ENCODE results near the gene ATP23.

Gene ATP23, protein sequence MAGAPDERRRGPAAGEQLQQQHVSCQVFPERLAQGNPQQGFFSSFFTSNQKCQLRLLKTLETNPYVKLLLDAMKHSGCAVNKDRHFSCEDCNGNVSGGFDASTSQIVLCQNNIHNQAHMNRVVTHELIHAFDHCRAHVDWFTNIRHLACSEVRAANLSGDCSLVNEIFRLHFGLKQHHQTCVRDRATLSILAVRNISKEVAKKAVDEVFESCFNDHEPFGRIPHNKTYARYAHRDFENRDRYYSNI

DNA sequence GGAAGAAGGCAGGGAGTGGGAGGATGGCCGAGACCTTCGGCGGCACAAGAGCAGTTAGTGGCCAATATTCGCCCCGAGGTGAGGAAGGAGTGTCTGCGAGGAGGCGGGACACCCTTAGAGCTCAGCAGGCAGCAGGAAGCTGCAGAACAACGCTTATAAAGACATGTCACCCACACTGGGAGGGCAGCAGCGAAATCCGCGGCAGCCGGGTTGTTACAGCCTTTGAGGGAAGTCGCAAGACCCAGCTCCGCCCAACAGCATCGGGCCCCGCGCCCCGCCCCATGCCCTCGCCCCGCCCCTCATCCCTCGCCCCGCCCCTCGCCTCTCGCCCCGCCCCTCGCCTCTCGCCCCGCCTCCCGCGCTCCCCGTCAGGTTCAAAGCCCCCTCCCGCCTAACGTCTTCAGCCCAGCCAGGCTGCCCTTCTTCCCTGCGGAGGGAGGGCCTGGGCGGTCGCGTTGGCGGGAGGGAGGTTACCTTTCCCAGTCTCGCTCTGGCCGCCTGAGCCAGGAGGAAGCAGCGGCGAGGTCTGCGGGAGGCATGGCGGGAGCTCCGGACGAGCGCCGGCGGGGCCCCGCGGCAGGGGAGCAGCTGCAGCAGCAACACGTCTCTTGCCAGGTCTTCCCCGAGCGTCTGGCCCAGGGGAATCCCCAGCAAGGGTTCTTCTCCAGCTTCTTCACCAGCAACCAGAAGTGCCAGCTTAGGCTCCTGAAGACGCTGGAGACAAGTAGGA, at the start of gene ATP23:
Gene ATP23 (plus strand): TSS at position 403 of the 730 bp plus-strand sequence. CDS start 135 bp downstream, at position 538.
- Histone ChIP-seq H3K9me3 (ENCODE audit: low read length) (no peaks in the 10 kb centered on the region), H3K79me2 (ENCODE audit: insufficient read depth, low read length) (no peaks in the 10 kb centered on the region), H3K9me2 (ENCODE audit: low read depth, low read length) (no peaks in the 10 kb centered on the region), H3K4me2 (ENCODE audit: low read length) (peak within 1 kb of the TSS; percentile 90), H3F3A (ENCODE audit: insufficient read depth, low read length) (no peaks in the 10 kb centered on the region), H3K27ac (ENCODE audit: low read depth, low read length, poor library complexity, severe bottlenecking) (peak within 1 kb of the TSS; percentile 87), H4K20me1 (ENCODE audit: insufficient read depth, low read length) (no peaks in the 10 kb centered on the region), H2AFZ (ENCODE audit: low read length) (no peak within 1 kb of the TSS), H3K27me3 (ENCODE audit: insufficient read depth, low read length) (no peaks in the 10 kb centered on the region), H3K4me1 (ENCODE audit: insufficient read depth, low read length, severe bottlenecking) (peaks cover 40% of the 10 kb centered on the region), H3K4me3 (ENCODE audit: low read depth, low read length, poor library complexity, severe bottlenecking) (peak within 1 kb of the TSS; percentile 83), H3K36me3 (ENCODE audit: insufficient read depth, low read length) (no peaks in the 10 kb centered on the region; the same call in 1 of the 2 replicates), H3K9ac (ENCODE audit: low read length) (peak within 1 kb of the TSS; percentile 81)
- no peak for TF ChIP-seq EZH2 (IDR thresholded peaks at IDR 0.05; ENCODE audit: borderline replicate concordance, low read length)
- TF ChIP-seq, protein P1, sequence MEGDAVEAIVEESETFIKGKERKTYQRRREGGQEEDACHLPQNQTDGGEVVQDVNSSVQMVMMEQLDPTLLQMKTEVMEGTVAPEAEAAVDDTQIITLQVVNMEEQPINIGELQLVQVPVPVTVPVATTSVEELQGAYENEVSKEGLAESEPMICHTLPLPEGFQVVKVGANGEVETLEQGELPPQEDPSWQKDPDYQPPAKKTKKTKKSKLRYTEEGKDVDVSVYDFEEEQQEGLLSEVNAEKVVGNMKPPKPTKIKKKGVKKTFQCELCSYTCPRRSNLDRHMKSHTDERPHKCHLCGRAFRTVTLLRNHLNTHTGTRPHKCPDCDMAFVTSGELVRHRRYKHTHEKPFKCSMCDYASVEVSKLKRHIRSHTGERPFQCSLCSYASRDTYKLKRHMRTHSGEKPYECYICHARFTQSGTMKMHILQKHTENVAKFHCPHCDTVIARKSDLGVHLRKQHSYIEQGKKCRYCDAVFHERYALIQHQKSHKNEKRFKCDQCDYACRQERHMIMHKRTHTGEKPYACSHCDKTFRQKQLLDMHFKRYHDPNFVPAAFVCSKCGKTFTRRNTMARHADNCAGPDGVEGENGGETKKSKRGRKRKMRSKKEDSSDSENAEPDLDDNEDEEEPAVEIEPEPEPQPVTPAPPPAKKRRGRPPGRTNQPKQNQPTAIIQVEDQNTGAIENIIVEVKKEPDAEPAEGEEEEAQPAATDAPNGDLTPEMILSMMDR (IDR thresholded peaks at IDR 0.05; ENCODE audit: low read length) = no peak

GRCh38 chr12:57892232-57892972, 49.0 kb upstream of the ATP23 start:
- Histone ChIP-seq H3K9ac (ENCODE audit: low read length) (no peak overlapping the region), H3F3A (ENCODE audit: insufficient read depth, low read length) (no peaks in the 10 kb centered on the region), H3K36me3 (ENCODE audit: insufficient read depth, low read length) (no peaks in the 10 kb centered on the region), H3K27me3 (ENCODE audit: insufficient read depth, low read length) (peaks cover 14% of the 10 kb centered on the region; the same call in 1 of the 2 replicates), H3K4me1 (ENCODE audit: insufficient read depth, low read length, severe bottlenecking) (peaks cover 9% of the 10 kb centered on the region), H4K20me1 (ENCODE audit: insufficient read depth, low read length) (no peaks in the 10 kb centered on the region), H3K9me3 (ENCODE audit: low read length) (no peaks in the 10 kb centered on the region), H3K4me3 (ENCODE audit: low read depth, low read length, poor library complexity, severe bottlenecking) (no peak overlapping the region), H3K27ac (ENCODE audit: low read depth, low read length, poor library complexity, severe bottlenecking) (no peak overlapping the region), H3K79me2 (ENCODE audit: insufficient read depth, low read length) (no peaks in the 10 kb centered on the region), H3K4me2 (ENCODE audit: low read length) (no peak overlapping the region), H2AFZ (ENCODE audit: low read length) (no peak overlapping the region), H3K9me2 (ENCODE audit: low read depth, low read length) (no peaks in the 10 kb centered on the region)
- TF ChIP-seq, protein P1 (IDR thresholded peaks at IDR 0.05; ENCODE audit: low read length) = no peak
- TF ChIP-seq EZH2 (IDR thresholded peaks at IDR 0.05; ENCODE audit: borderline replicate concordance, low read length) = no peak

- H2AFZ ChIP-seq (ENCODE audit: low read length) = no peak overlapping the region
- no peaks in the 10 kb centered on the region for H3K79me2 ChIP-seq (ENCODE audit: insufficient read depth, low read length)
- no peaks in the 10 kb centered on the region for H3K9me2 ChIP-seq (ENCODE audit: low read depth, low read length)
- TF ChIP-seq EZH2 (IDR thresholded peaks at IDR 0.05; ENCODE audit: borderline replicate concordance, low read length) = no peak
- TF ChIP-seq, protein P1 (IDR thresholded peaks at IDR 0.05; ENCODE audit: low read length) = no peak
- H4K20me1 ChIP-seq (ENCODE audit: insufficient read depth, low read length) = no peaks in the 10 kb centered on the region
- peaks cover 23% of the 10 kb centered on the region for H3K27me3 ChIP-seq (ENCODE audit: insufficient read depth, low read length)
- H3K27ac ChIP-seq (ENCODE audit: low read depth, low read length, poor library complexity, severe bottlenecking) = no peak overlapping the region
- H3K4me3 ChIP-seq (ENCODE audit: low read depth, low read length, poor library complexity, severe bottlenecking) = no peak overlapping the region
- H3K4me2 ChIP-seq (ENCODE audit: low read length) = no peak overlapping the region
- H3K36me3 ChIP-seq (ENCODE audit: insufficient read depth, low read length) = no peaks in the 10 kb centered on the region
- H3K4me1 ChIP-seq (ENCODE audit: insufficient read depth, low read length, severe bottlenecking) = peaks cover 20% of the 10 kb centered on the region
- H3K9me3 ChIP-seq (ENCODE audit: low read length) = no peaks in the 10 kb centered on the region
- no peaks in the 10 kb centered on the region for H3F3A ChIP-seq (ENCODE audit: insufficient read depth, low read length)
- no peak overlapping the region for H3K9ac ChIP-seq (ENCODE audit: low read length)
Observed at GRCh38 chr12:57893431-57894353, 47.7 kb upstream of the ATP23 start.

Measured in OCI-LY1 (cell line).